HEK293T (cell line): Measurements from ENCODE around the gene ZNF256.

Experiments
- ARNT ChIP-seq: fragments of 450-650 bp; IDR thresholded peaks from 2 replicates; pipeline ENCODE4 v1.6.1; 2017; ENCODE audit warnings: mild to moderate bottlenecking
- FOXK2 ChIP-seq: fragments of 450-650 bp; IDR thresholded peaks from 2 replicates; pipeline ENCODE4 v1.6.1; 2016; ENCODE audit warnings: mild to moderate bottlenecking
- HDGF ChIP-seq: fragments of 450-650 bp; IDR thresholded peaks from 2 replicates; pipeline ENCODE4 v1.6.1; 2017; ENCODE audit warnings: antibody characterized with exemption, borderline replicate concordance
- SP1 ChIP-seq: fragments of 450-650 bp; IDR thresholded peaks from 2 replicates; pipeline ENCODE4 v1.6.1; 2017
- SUZ12 ChIP-seq: fragments of 450-650 bp; IDR thresholded peaks from 2 replicates; pipeline ENCODE4 v1.6.1; 2016; ENCODE audit warnings: mild to moderate bottlenecking

- no peak for TF ChIP-seq FOXK2
- no peak for TF ChIP-seq SP1
- TF ChIP-seq HDGF, result no peak
- TF ChIP-seq SUZ12, result no peak
- TF ChIP-seq ARNT, result no peak
These were observed 12.5 kb downstream of the ZNF256 start, which contains the start of gene ZNF418 for GRCh38 chr19:57934820-57935665.
